ENCODE measurements around the gene CDK5R2.

- TF ChIP-seq YY1 (IDR thresholded peaks at IDR 0.05; ENCODE audit: insufficient read depth, insufficient read length) (no peak), ZNF274 (IDR thresholded peaks at IDR 0.05; ENCODE audit: low read depth, low read length) (no peak), SUZ12 (IDR thresholded peaks at IDR 0.05; ENCODE audit: extremely low read depth, insufficient read depth, insufficient read length) (no peak)
Observed at GRCh38 chr2:218970894-218971293, 11.4 kb downstream of the CDK5R2 start.
